Activated CD4-positive, alpha-beta T cell treated with anti-CD3 and anti-CD28 coated beads, Interleukin-2, Interleukin-4, amounts not matched to agents 100 ng/mL and 50 ng/mL, durations not matched to agents 16 hours and 8 hours (primary cell): ENCODE data around the gene NKX6-1.

Source experiments
- DNase-seq: peaks from one replicate; pipeline ENCODE4 v3.0.0-alpha.2; 2020; ENCODE audit warnings: low spot score

The NKX6-1 gene

DNA sequence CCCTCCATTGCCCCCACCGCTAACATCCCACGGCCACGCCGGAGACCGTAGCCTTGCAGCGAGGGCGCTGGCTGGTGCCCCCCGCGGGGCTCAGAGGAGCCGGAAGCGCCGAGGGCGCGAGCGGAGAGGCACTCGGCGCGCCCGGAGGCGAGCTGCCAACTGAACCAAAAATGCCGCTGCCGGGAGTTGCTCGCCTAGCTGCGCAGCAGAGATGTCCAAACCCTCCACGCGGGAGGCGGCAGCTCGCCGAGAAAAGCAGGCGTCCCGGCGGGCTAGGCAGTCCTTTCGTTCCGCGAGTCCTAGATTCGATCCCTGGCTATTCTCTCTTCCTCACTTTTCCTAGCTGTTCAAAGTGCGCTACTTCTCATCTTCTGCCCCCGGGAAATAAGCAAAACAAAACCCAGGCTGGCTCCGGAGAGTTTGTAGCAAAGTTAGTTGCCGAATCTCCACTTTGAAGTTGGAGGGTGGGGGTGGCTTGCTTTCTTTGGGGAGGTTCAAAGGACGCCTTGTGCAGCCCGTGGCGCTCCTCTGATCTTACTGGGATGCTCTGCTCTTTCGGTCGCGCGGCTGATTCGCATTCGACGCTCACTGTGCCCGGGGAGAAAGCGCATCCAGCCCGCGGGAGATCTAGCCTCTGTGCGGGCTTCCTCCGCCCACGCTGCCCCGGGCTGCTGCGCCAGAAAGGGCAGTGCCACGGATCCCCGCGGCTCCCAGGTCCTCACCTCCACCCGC, 723 bp downstream of the NKX6-1 start:
- no peak for DNase-seq

DNA sequence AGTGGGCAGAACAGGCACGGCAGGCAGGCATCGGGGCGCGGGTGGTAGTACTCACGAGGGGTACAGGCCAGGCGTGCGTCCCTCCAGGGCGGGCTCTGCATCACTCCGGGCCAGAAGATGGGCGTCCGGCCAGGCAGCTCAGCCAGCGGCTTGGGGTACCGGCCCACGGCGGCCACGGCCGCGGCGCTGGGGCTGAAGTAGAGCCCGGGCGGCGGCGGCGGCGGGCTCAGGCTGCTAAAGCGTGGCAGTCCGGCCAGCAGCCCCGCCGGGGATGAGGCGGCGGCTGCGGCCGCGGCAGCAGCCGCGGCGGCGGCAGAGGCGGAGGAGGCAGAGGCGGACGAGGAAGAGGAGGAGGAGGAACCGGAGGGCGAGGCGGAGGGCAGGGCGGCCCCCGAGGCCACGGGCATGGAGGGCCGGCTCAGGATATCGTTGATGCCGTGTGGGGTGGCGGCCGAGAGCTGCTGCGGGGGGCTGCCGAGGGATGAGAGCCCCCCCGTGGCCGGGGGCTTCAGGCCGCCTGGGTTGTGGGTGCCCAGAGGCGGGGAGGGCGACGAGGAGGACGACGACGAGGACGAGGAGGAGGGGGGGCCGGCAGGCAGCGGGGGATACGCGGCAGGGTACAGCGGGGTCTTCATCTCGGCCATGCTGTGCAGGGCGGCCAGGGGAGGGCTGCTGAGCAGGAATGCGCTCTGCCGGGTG, 1.4 kb downstream of the NKX6-1 start:
- DNase-seq: no peak

DNA sequence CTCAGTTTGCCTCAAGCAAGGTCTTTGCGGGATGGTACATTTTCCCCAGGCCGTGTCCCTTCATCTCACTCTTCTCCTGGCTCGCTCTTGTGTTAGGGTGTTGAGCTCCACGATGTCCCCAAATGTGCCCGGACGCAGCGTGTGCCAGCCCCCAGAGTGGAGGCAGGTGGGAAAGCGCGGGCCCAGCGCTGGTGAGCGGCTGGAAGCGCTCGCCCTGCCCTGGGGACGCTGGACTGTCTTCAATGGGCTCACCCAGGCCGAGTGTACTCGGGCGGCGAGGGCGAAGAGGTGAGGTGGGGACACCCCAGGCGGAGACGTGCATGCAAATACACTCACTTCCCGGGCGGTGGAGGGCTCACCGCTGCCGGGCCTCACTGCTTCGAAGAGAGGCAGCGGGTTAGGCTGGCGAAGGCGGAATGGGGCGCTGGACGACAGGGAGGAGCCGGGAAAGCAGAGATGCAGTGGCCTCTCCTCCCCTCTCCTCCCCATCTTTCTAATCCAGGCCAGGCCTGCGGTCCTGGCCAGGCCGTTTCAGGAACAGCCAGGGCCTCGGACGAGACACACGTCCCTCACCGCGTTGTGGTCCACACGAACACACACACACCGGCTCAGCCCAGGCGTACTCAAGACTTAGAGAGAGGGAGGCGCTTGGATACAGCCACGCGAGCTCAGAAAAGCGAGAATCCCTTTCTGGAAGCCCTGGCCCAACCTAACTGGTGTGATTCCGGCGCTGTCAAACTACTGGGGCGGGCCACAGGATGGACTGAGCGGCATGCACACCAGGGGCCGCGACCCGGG, 2.2 kb downstream of the NKX6-1 start:
- DNase-seq: no peak

DNA sequence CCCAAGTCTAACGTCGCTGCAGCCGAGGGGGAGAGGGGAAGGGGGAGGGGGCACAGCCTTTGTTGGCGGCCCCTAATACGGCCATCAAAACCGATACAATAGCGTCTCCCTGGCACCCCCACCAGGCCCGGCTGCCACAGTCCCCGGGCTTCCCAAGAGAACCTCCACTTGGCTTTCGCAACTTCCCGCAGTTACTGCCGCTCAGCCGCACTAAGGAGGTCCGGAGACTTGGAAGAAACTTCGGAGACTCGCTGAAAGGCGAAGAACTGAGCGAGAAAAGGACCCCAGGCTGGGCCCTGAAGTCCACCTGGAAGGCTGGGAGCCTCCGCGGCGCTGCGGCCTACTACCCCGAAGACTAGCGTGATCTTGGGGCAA, 2.8 kb downstream of the NKX6-1 start:
- no peak for DNase-seq

DNA sequence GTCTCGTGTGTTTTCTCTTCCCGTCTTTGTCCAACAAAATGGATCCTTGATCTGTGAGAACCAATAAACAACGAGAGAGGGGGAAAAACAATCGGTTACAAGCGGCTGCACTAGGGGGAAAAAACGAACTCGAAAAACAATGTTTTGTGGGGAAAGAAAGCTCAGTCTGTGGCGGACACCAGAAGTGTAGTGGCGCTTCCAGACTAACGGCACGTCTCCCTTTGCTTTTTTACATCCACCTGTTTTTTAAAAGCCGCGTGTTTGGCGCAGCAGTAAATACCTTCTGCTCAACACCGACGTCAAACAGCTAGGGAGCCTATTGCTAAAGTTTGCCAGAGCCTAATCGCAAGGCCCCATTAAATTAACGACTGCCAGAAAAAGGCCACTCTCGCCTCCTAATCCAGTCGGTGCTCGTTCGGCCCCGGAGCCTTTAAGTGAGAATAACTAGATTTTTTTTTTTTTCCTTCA, 3.3 kb downstream of the NKX6-1 start:
- DNase-seq: no peak

DNA sequence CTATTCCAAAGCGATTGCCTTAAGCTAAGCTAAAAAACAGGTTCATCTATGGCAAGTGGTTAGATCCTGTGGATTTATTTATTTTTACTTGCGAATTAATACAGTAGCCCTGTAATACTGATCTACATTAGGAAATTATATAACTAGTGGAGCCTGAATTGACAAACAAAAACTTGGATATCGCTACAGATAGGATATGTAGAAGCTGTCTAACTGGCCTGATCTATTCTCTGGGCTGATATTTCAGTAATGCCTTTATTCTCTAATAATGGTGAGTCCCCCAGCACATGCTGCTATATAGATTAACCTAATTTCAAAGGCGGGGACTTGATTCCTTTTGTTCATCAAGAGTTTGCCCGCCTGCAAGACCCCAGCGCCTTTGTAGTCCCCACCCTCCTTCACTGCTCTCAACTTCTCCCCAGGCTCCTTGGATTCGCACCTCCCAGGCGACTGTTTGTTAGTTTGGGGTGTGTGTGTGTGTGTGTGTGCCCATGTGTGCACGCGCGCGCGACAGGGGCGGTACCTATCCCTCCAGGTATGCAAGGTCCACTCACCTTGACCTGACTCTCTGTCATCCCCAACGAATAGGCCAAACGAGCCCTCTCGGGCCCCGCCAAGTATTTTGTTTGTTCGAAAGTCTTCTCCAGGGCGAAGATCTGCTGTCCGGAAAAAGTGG, 3.8 kb downstream of the NKX6-1 start:
- DNase-seq: no peak

DNA sequence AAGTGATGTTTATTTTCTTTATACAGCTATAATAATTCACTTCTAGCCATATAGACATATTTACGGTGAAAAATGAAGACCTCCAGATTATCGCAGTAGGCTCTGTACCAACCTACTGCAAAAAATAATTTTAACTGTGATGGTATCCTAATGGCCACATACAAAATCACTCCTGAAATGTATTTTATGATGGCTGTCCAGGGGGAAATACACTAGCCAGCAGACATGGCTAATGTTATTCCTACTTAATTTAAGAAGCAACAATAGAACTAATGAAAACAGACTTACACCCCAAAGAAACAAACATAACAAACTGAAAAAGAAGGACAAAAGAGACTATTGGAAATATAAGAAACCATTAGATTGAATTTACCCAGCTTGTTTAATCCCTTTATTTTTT, 4.6 kb downstream of the NKX6-1 start:
- no peak for DNase-seq

DNA sequence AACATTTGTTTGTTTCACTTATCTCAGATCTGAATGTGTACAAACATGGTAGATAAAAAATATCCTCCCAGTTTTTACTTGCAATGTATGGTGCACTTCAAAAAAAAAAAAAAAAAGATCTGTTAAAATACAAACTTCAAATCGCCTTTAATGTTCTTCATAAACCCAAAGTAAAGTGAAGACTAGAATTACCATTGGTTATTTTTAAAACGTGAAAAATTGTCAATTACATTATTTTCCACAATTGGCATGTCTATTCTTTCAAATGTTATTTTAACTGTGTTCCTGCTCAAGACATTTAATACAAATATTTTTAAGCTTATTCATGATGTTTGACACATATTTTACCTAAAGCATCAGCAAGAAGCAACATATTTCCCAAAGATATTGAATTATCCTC, 5.0 kb downstream of the NKX6-1 start:
- DNase-seq: no peak

DNA sequence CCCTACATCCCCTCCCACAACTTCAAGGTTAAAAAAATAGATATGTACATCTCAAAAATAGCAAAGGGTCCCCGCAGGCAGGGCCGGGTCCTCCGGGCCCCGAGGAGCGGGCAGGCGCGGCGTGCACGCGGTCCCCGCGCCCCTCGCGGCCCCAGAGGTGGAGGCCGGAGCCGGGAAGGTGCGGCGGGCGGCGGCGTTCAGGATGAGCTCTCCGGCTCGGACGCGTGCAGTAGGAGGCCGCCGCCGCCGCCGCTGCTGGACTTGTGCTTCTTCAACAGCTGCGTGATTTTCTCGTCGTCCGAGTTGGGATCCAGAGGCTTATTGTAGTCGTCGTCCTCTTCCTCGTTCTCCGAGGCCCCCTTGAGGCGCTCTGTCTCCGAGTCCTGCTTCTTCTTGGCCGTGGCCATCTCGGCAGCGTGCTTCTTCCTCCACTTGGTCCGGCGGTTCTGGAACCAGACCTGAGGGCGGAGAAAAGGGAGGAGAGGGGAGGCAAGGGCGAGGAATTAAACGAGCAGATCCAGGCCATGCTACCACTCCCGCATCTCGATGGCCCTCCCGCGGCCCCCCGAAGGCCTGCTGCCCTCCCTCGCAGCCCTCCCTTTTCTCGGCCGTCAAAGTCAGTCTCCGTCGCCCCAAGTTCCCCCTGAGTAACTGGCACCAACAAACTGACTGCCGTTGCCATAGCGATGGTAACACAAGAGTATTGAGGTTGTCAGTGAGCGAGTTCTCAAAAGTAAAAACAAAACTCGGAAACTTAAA, 5.8 kb downstream of the NKX6-1 start:
- DNase-seq: no peak

DNA sequence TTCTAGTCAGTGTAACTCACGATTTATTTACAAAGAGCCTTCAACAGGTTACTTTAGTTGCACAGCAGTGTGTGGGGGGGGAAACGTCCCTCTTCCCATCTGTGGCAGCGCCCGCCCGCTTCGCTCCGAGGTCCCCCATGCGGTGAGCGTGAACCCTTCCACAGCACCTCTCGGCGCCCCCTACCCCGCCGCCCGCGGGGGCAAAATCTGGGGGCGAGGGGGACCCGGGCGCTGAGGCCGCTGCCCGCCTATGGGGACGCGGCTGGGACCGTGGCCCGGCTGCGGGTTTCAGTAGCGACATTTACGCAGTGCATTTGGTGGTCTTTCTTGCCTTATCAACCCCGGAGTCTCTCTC, 6.4 kb downstream of the NKX6-1 start:
- no peak for DNase-seq

DNA sequence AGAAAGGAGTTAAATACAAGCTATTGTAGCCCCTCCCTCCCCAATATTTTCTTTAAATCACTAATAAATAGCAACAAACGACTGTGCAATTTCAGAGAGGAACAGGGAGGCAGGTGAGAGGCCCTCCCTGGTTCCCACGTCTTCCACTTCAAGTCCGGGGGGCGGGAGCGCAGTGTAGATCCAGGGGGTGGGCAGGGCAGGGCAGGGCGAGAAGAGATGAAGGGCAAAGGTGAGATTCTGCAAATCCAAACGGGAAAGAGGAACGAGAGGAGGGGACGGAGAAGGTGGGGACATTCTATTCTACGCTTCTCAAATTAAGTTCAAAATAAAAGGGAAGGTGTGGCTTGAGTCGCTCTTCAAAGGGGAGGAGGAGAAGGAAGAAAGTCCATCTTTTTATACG, 6.8 kb downstream of the NKX6-1 start:
- no peak for DNase-seq

DNA sequence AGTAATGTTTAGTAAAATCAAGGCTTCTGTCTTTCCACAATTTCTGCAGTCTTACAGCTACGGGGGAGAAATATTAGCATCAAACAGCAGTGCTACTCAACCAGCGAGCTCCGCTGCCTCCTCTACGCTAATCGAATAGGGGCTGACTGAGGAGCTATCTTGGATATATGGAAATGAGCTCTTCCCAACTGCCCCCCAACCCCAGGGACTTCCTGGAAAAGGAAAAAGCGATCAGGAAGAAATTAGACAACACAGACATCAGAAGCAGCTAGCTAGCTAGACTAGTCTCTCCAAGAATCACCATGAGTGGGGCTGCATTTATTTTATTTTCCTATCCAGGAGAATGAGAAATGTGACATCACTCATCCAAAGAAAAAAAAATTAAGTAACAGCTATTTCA, 7.6 kb downstream of the NKX6-1 start:
- no peak for DNase-seq

DNA sequence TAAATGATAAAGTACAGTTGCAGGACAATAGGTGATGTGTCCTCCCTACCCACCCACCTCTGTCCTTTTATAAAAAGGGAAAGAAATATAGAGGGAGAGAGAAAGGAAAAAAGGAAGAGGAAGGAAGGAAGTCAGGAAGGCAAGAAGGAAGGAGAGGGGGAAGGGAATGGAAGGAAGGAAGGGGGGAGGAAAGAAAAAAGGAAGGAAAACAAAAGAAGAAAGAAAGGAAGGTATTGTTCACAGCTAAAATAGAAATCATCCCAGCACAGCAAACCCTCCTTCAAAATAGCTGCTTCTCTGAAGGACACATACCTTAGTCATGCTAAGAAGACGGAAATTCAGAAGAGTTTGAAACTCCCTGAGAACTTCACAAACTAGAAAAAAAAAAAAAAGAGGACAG, 8.4 kb downstream of the NKX6-1 start:
- DNase-seq: no peak

DNA sequence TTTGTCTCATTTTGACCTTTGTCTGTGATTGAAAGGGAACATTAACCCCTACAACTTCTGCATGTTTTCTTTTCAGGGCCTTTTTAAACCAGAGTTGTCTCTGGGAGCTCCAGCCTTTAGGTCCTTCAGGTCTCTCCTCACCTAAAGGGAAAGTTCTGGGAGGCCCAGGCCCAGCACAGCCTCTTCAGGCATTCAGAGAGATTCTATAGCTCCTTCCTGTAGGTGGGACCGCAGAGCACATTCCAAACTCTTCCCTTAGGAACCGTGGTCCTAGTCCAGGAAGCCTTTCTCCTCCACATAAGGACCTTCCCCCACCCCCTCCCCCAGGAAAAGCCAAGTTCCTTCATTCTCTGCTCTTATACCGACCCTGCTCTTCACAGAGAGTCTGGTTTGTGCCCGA, 14.9 kb downstream of the NKX6-1 start:
- DNase-seq: no peak

DNA sequence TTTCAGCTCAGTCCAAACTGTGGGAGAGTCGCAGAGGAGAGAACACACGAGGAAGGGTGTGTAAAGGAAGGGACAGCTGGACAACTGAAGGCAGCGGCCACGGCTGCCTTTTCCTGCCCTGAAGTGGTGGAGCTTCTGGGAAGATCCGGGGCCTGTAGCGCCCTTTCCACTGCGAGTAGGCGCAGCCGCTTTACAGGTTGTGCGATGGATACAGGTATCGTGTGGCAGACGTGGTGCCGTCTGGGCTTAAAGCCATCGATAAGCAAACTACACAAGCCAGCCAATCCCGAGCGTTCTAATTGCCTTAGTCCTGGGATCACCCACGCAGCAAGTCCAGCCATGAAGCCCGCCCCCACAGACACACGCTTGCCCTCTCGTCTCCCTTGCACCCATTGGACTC, 15.4 kb downstream of the NKX6-1 start:
- DNase-seq: no peak

DNA sequence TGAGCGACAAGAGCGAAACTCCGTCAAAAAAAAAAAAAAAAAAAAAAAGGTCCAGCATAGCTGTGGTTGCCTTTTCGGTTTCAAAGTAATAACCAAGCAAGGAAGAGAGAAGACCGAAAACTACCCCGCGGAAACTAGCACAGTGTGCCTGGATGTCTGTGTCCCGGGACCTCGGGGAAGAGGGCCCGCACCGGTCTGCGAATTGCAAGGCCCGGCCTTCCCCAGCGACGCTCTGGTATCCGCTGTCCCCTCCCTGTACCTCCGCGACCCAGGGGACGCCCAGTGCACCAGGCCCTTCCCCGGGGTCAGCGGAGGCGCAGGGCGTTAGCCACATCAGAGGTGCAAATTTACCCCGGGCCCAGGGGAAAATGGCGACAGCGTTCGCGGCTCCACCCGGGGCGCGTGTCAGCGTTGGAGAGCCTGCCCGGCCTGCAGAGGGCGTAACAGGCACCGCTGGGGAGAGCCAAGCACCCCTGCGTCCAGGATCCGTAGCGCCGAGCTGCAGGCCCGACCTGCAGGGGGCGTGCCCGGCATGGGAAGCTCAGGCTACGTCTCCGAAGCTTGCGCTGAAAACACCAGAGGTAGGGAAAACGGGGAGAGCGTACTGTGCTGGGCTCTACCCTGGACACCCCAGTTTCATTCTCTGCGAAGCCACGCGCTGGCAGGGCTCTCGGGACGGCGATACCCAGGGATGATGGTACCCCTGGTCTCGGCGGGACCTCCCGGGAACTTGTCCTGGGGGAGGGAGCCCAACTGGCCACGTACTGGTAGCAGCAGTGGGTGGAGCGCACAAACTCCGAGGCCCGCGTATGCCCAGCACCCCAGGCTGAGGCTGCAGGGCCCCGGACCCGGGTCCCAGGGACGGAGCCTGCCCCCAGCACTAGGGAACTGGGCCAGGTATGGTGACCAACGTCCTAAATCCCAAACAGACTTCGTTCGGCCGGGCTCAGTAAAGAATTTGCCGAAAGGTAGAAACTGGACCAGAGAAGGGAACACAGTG, 16.2 kb downstream of the NKX6-1 start:
- DNase-seq: no peak

DNA sequence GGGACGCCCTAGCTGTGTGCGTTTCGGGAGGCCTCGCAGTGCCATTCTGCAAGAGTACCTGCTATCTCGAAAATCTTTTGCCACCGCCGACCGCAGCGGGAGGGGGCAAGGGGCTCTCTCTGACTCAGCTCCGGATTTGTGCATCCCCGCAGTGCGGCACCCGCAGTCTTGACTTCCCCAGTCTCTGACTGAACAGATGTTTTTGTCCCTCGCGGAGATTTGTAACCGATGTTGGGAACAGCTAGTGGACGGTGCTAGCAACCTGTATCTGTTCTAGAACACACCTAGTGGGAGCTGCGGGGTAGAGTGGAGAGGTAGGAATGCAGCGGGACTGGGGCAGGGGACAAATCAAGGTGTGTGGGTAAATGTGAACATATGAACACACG, 17.2 kb downstream of the NKX6-1 start:
- DNase-seq: no peak

DNA sequence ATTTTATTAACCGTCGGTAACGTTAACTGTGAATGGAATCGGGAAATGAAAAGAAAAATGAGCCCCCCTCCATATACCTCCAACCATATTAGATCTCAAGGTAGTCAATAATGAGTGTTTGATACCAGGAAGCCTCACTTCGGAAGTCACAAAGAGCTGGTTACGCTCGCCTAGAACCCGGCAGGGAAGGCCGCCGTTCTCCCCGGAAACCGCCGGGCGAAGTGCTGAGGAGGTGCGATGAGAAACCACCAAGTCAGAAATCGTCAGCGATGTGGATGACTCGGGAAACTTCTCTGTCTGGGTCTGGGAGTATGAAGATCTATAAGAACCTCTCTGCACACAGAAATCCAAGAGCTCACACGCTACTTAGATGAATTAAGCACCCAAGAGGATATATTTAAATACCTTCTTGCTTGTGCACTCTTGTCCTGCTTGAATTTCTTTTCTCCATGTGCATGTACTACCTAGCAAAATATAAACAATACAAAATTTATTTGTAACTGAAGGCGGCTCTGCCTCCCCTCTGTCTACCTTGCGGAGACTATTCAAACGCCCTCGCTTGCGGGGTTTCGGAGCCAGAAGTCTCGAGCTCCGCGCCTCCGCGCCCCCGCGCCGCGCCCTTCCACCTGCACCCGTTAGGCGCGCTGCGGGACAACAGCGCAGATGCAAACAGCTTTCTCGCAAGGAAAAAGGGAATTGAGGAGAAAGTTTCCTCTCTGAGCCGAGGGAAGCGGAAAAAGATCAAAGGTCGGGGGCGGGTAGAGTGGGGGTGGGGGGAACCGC, 17.8 kb downstream of the NKX6-1 start:
- DNase-seq: no peak

DNA sequence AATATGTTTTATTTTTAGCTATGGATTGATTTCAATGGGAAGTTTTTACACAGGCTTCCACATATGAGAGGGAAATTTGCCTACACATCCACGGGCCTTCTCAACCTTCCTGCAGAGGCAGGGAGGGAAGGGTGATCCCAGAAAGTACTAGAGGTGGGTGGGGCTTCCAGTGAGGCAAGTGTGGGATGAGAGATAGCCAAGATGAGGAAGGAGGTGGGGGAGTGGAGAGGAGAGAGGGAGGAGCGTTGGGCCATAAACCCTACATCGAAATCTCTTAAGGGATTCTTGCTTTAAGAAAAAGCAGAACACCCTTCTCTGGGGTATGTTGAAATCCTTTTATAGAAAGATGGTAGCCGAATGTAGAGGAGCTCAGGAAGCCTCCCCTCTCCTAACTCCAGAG, 19.0 kb downstream of the NKX6-1 start:
- no peak for DNase-seq

DNA sequence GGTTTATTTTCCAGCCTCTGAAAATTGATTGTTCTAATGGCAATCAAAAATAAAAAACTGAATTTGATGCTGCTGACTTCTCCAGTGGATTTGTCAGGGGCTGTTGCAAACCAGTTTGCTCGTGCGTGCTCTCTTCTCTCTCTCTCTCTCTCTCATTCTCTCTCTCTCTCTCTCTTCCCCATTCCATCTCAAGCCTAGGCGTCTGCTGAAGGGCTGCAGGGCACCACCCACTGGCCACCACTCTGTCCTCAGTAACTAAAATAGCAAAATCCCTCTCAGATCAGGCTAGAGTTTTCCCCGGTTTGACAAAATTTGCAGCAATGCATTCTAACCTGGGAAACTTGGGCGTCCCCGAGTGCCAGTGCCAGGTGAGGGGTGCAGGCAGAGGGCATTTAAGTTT, 19.4 kb downstream of the NKX6-1 start:
- no peak for DNase-seq
